DOHH2 (cell line): ENCODE measurements around the gene MDFIC.

ENCODE experiments used
- EZH2phosphoT487 ChIP-seq: fragments of 200-600 bp; sonication (generic); IDR thresholded peaks from 2 replicates; pipeline ENCODE4 v1.6.1; 2017; ENCODE audit warnings: borderline replicate concordance, mild to moderate bottlenecking, antibody characterized with exemption, low read length, moderate library complexity, mixed read lengths
- TF ChIP-seq, protein P1 (sequence below): fragments of 200-600 bp; sonication (generic); IDR thresholded peaks from one replicate; pipeline ENCODE4 v1.5.1; 2014; ENCODE audit warnings: antibody characterized with exemption, mild to moderate bottlenecking, low read depth, low read length; ENCODE audit not compliant: poor library complexity, severe bottlenecking

GRCh38 chr7:115005953-115006352 is 84.1 kb downstream of the MDFIC start:
- TF ChIP-seq EZH2phosphoT487: no peak
- TF ChIP-seq, protein P1, sequence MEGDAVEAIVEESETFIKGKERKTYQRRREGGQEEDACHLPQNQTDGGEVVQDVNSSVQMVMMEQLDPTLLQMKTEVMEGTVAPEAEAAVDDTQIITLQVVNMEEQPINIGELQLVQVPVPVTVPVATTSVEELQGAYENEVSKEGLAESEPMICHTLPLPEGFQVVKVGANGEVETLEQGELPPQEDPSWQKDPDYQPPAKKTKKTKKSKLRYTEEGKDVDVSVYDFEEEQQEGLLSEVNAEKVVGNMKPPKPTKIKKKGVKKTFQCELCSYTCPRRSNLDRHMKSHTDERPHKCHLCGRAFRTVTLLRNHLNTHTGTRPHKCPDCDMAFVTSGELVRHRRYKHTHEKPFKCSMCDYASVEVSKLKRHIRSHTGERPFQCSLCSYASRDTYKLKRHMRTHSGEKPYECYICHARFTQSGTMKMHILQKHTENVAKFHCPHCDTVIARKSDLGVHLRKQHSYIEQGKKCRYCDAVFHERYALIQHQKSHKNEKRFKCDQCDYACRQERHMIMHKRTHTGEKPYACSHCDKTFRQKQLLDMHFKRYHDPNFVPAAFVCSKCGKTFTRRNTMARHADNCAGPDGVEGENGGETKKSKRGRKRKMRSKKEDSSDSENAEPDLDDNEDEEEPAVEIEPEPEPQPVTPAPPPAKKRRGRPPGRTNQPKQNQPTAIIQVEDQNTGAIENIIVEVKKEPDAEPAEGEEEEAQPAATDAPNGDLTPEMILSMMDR: no peak
